Hepatocyte (in vitro differentiated cells): Measurements from ENCODE around the gene ANGPT4. TPM values are rescaled to one million over a fixed set of nuclear protein-coding genes. Genes with fewer than 3 reads are reported as not detected.

Experiments
- DNase-seq: peaks from one replicate; pipeline ENCODE4 v3.0.0-alpha.2; 2016; ENCODE audit warnings: low spot score
- H2AFZ ChIP-seq: fragments of 200-600 bp; sonication (generic); 2 replicates; pipeline ENCODE4 v1.6.0; 2016; ENCODE audit warnings: antibody characterized with exemption, mild to moderate bottlenecking
- H3K27ac ChIP-seq: fragments of 200-600 bp; sonication (generic); 2 replicates; pipeline ENCODE4 v1.5.1; 2016; ENCODE audit warnings: mild to moderate bottlenecking
- H3K27me3 ChIP-seq: fragments of 200-600 bp; sonication (generic); 2 replicates; pipeline ENCODE4 v1.6.1; 2016
- H3K36me3 ChIP-seq: fragments of 200-600 bp; sonication (generic); replicated peaks from 2 replicates; pipeline ENCODE4 v1.5.1; 2016; ENCODE audit warnings: low read depth; ENCODE audit not compliant: insufficient read depth
- H3K4me1 ChIP-seq: fragments of 200-600 bp; sonication (generic); 2 replicates; pipeline ENCODE4 v1.5.1; 2016; ENCODE audit warnings: mild to moderate bottlenecking, moderate library complexity; ENCODE audit not compliant: insufficient read depth
- H3K4me2 ChIP-seq: fragments of 200-600 bp; sonication (generic); 2 replicates; pipeline ENCODE4 v1.6.0; 2016
- H3K4me3 ChIP-seq: fragments of 200-600 bp; sonication (generic); 2 replicates; pipeline ENCODE4 v1.5.1; 2016; ENCODE audit warnings: mild to moderate bottlenecking
- H3K79me2 ChIP-seq: fragments of 200-600 bp; sonication (generic); 2 replicates; pipeline ENCODE4 v1.6.0; 2017; ENCODE audit warnings: mild to moderate bottlenecking
- H3K9me2 ChIP-seq: fragments of 200-600 bp; sonication (generic); replicated peaks from 2 replicates; pipeline ENCODE4 v1.6.0; 2017; ENCODE audit warnings: mild to moderate bottlenecking; ENCODE audit not compliant: insufficient read depth
- H3K9me3 ChIP-seq: fragments of 200-600 bp; sonication (generic); 2 replicates; pipeline ENCODE4 v1.5.1; 2016; ENCODE audit warnings: low read depth, mild to moderate bottlenecking
- H4K20me1 ChIP-seq: fragments of 200-600 bp; sonication (generic); 2 replicates; pipeline ENCODE4 v1.6.0; 2016; ENCODE audit warnings: mild to moderate bottlenecking; ENCODE audit not compliant: insufficient read depth, poor library complexity, severe bottlenecking
- EZH2 ChIP-seq: fragments of 200-600 bp; sonication (generic); IDR thresholded peaks from 2 replicates; pipeline ENCODE4 v1.6.1; 2016; ENCODE audit warnings: antibody characterized with exemption, mild to moderate bottlenecking, borderline replicate concordance
- EZH2phosphoT487 ChIP-seq: fragments of 200-600 bp; sonication (generic); IDR thresholded peaks from one replicate; pipeline ENCODE4 v1.6.1; 2018; ENCODE audit warnings: antibody characterized with exemption, mild to moderate bottlenecking, low read depth, moderate library complexity; ENCODE audit not compliant: unreplicated experiment, severe bottlenecking
- WGBS: methylation state at CpG from one replicate; pipeline ENCODE4 v1.1.6; 2016; ENCODE audit warnings: low lambda C conversion rate; ENCODE audit errors: missing lambda C conversion rate; 5-methylcytosine and 5-hydroxymethylcytosine counted together
- polyA plus RNA-seq: library from polyadenylated mRNA; unstranded; fragments of >200 nt; fragmentation: Nextera tagmentation; extraction: Ambion mirVana; gene quantifications from 2 replicates; pipeline ENCODE4 v1.2.1, GENCODE V29; 2016
- total RNA-seq: library from RNA; depleted of rRNA; stranded (reverse); fragments of >200 nt; gene quantifications from 2 replicates; pipeline ENCODE4 v1.2.3, GENCODE V29; 2014
- TF ChIP-seq, protein P1 (sequence below): fragments of 200-600 bp; sonication (generic); IDR thresholded peaks from 2 replicates; pipeline ENCODE4 v1.5.1; 2016; ENCODE audit warnings: antibody characterized with exemption, mild to moderate bottlenecking; ENCODE audit not compliant: poor library complexity

ANGPT4 gene
- total and polyA plus RNA-seq, 2 experiments from 2014 or later: not detected

DNA sequence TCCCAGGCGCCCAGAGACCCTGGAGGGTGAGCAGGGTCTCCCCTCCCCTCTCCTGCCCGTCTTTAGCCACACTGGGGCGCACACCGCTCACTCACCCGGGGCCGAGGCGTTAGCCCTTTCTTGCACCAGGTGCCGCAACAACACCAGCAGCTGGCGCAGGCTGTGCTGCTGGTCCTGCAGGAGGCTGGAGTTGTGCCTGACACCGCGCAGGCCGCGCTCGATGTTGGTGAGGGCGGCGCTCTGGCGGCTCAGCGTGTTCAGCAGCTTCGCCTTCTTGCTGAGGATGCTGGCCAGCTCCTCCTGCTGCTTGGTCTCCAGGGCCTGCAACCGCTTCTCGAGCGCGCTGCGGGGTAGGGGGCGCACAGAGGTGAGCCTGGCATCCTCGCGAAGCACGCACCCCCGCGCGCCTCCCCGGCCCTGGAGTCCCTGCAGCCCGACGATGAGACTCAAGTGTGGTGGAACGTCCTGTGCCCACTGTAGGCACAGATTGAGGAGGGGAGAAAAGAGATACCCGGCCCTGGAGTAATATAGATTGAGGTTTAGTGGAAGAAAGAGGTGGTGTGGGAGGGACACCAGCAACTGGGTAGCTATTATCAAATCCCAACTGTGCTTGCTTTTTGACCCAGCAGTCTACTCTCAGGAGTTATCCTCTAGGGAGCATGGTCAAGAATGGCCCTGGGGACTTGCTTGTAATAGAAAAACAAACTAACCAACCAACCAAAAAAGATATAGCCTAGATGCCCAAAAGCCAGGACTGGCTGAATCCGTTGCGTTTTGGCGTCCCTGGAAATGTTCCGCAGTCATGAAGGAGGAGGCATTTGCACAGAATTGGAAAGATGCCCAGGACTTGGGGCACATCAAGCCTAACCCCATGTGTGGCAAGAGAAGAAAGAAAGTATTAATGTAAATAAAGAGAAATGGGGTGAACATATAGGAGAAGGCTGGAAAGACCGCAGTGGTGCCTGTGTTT lies 30.9 kb downstream of the ANGPT4 start:
- H3K9me2 ChIP-seq: no peaks in the 10 kb centered on the region
- WGBS: 17% methylated on average over 41 of the region's 41 CpGs
- no peak overlapping the region for H3K4me3 ChIP-seq
- no peaks in the 10 kb centered on the region for H3K9me3 ChIP-seq
- no peaks in the 10 kb centered on the region for H3K79me2 ChIP-seq
- TF ChIP-seq, protein P1, sequence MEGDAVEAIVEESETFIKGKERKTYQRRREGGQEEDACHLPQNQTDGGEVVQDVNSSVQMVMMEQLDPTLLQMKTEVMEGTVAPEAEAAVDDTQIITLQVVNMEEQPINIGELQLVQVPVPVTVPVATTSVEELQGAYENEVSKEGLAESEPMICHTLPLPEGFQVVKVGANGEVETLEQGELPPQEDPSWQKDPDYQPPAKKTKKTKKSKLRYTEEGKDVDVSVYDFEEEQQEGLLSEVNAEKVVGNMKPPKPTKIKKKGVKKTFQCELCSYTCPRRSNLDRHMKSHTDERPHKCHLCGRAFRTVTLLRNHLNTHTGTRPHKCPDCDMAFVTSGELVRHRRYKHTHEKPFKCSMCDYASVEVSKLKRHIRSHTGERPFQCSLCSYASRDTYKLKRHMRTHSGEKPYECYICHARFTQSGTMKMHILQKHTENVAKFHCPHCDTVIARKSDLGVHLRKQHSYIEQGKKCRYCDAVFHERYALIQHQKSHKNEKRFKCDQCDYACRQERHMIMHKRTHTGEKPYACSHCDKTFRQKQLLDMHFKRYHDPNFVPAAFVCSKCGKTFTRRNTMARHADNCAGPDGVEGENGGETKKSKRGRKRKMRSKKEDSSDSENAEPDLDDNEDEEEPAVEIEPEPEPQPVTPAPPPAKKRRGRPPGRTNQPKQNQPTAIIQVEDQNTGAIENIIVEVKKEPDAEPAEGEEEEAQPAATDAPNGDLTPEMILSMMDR: peak; percentile 21
- TF ChIP-seq EZH2 (no peak), EZH2phosphoT487 (no peak)
- DNase-seq: peak; percentile 72
- no peaks in the 10 kb centered on the region for H4K20me1 ChIP-seq
- H3K36me3 ChIP-seq: no peaks in the 10 kb centered on the region
- no peaks in the 10 kb centered on the region for H3K4me1 ChIP-seq
- no peak overlapping the region for H2AFZ ChIP-seq
- H3K27me3 ChIP-seq: peaks cover 13% of the 10 kb centered on the region
- no peak overlapping the region for H3K4me2 ChIP-seq
- H3K27ac ChIP-seq: no peak overlapping the region

DNA sequence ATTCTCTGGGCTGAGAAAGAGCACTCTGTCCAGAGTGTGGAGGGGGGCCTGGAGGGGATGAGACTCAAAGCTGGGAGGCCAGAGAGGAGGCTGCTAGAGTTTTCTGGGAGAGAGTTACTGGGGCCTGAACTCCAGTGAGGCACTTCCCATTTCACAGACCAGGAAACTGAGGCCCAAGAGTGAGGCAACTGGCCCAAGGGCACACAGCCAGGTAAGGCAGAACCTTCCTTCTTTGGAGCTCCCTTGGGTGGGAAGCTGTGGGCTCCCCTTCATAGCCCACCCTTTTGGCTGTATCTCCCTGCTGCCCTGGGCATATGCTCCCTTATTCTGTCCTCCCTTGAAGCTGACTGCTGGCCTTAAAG lies 34.4 kb downstream of the ANGPT4 start:
- no peaks in the 10 kb centered on the region for H3K9me3 ChIP-seq
- TF ChIP-seq EZH2: no peak

DNA sequence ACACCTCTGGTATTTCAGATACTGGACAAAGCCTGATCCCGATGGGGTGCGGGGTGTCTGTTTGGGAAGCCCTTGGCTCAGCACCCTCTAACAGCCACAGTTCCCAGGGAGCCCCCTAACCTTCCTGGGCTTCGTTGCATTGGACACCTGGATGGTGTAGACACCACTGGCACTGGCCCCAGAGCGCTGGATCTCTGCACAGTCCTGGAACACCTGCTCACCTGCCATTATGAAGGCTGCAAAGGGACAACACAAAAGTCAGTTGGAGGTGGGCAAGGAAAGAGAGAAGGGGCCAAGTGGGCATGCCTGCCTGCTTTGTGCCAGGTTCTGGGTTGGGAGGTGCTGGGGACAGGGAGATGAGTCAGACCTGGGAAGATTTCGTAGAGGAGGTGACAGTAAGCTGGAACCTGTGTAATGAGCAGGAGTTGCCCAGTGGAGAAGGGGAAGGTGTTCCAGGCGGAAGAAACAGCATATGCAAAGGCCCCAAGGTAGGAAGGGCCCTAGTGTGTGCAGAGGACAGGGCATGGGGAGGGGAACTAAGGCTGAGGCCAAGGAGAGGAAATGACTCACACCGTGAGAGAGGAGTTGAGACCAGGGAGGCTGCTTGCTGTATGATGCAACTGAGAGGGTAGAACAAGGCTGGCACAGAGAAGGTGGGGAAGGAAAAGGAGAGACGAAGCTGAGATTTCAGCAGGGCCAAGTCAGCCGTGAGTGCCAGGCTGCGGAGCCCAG lies 34.9 kb downstream of the ANGPT4 start:
- Histone ChIP-seq H3K79me2 (no peaks in the 10 kb centered on the region), H2AFZ (no peak overlapping the region), H3K27me3 (peaks cover 7% of the 10 kb centered on the region), H3K27ac (no peak overlapping the region), H3K4me3 (no peak overlapping the region), H4K20me1 (no peaks in the 10 kb centered on the region), H3K9me2 (no peaks in the 10 kb centered on the region), H3K9me3 (no peaks in the 10 kb centered on the region), H3K4me2 (no peak overlapping the region), H3K36me3 (no peaks in the 10 kb centered on the region), H3K4me1 (no peaks in the 10 kb centered on the region)
- DNase-seq: no peak
- TF ChIP-seq EZH2phosphoT487: no peak
- TF ChIP-seq, protein P1: no peak
- no peak for TF ChIP-seq EZH2
- WGBS: 74% methylated on average over 10 of the region's 10 CpGs

More for the DNA sequence above, 34.4 kb downstream of the ANGPT4 start:
- no peaks in the 10 kb centered on the region for H3K4me1 ChIP-seq
- H3K79me2 ChIP-seq: no peaks in the 10 kb centered on the region
- H3K4me2 ChIP-seq: no peak overlapping the region
- no peaks in the 10 kb centered on the region for H4K20me1 ChIP-seq
- H3K9me2 ChIP-seq: no peaks in the 10 kb centered on the region
- no peak for DNase-seq
- no peak overlapping the region for H3K4me3 ChIP-seq
- H3K36me3 ChIP-seq: no peaks in the 10 kb centered on the region
- H3K27me3 ChIP-seq: peaks cover 7% of the 10 kb centered on the region
- H3K27ac ChIP-seq: no peak overlapping the region
- no peak overlapping the region for H2AFZ ChIP-seq

DNA sequence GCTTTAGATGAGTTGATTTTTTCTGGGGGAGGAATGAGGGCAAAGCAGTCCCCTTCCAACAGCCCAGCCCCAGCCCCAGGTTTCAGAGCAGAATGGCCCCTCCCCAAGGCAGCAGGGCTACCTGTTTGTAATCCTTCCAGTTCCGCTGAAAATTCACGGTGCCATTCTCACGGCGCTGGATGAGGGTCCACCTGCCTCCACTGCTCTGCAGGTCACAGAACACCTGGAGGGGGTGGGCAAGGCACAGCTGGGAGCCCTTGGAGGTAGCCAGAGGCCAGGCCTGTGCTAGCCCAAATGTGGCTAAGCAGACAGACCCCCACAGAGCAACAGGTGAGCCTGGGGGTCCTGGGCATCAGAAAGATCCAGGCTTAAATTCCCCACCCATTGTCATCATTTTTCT lies 36.5 kb downstream of the ANGPT4 start:
- H3K4me3 ChIP-seq: no peak overlapping the region
- TF ChIP-seq EZH2 (no peak), EZH2phosphoT487 (no peak)
- TF ChIP-seq, protein P1: no peak
- no peaks in the 10 kb centered on the region for H3K9me2 ChIP-seq
- H3K27me3 ChIP-seq: no peaks in the 10 kb centered on the region
- no peak overlapping the region for H3K27ac ChIP-seq
- H3K9me3 ChIP-seq: no peaks in the 10 kb centered on the region
- no peaks in the 10 kb centered on the region for H3K79me2 ChIP-seq
- no peak overlapping the region for H2AFZ ChIP-seq
- no peaks in the 10 kb centered on the region for H4K20me1 ChIP-seq
- H3K4me2 ChIP-seq: no peak overlapping the region
- no peaks in the 10 kb centered on the region for H3K4me1 ChIP-seq
- DNase-seq: no peak
- 75% methylated on average over 4 of the region's 4 CpGs for WGBS
- H3K36me3 ChIP-seq: no peaks in the 10 kb centered on the region
